Lower leg skin (tissue), 3 donors: ENCODE data around the gene CACNA1S.

ENCODE experiments used
- POLR2A ChIP-seq, 2 donors: fragments of 450-650 bp; IDR thresholded peaks; one replicate each; pipeline ENCODE4 v1.6.1; 2016 to 2017; ENCODE audit warnings: antibody characterized with exemption in 2 of 2, mild to moderate bottlenecking in 1 of 2, moderate library complexity in 1 of 2
- TF ChIP-seq, protein P1 (sequence below), 3 donors: fragments of 450-650 bp; IDR thresholded peaks; one replicate each; pipeline ENCODE4 v1.5.1; 2016; ENCODE audit warnings: antibody characterized with exemption in 3 of 3, mild to moderate bottlenecking in 3 of 3, moderate library complexity in 2 of 3

GRCh38 chr1:201061049-201061448 is 51.2 kb downstream of the CACNA1S start:
- TF ChIP-seq, protein P1, sequence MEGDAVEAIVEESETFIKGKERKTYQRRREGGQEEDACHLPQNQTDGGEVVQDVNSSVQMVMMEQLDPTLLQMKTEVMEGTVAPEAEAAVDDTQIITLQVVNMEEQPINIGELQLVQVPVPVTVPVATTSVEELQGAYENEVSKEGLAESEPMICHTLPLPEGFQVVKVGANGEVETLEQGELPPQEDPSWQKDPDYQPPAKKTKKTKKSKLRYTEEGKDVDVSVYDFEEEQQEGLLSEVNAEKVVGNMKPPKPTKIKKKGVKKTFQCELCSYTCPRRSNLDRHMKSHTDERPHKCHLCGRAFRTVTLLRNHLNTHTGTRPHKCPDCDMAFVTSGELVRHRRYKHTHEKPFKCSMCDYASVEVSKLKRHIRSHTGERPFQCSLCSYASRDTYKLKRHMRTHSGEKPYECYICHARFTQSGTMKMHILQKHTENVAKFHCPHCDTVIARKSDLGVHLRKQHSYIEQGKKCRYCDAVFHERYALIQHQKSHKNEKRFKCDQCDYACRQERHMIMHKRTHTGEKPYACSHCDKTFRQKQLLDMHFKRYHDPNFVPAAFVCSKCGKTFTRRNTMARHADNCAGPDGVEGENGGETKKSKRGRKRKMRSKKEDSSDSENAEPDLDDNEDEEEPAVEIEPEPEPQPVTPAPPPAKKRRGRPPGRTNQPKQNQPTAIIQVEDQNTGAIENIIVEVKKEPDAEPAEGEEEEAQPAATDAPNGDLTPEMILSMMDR (IDR thresholded peaks at IDR 0.05) = no peak
- TF ChIP-seq POLR2A (IDR thresholded peaks at IDR 0.05) = no peak
